Measurements from ENCODE around the gene IGFL4. TPM values are rescaled to one million over a fixed set of nuclear protein-coding genes. Genes with fewer than 3 reads are reported as not detected.

IGFL4 gene
- total and polyA plus RNA-seq, 10 of the 15 experiments (the other 5 are each of a cell fraction or from before 2014, with no cell fraction given): not detected

DNA sequence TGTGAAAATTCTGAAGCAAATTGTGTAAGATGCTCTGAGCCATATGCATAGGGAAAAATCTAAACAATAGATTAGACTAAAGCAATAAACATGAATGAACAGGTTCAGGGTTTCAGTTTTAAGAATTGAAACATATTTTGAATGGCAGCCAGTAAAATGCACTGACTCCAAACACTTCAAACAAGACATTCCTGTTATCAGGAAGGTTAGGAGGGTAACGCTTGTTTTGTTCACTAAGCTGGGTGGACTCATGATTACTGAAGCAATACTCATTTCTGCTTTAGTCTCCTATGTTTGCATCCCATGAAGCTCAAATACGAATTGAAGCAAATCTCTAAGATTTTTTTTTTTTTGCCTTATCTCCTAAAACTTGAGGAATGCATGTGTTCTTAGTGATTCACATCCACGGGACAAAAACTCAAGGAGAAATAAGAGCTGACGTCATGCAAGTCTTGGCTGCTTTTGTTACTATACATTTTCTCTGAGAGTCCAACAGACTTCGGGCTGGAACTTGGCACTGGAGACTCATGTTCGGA lies 29.1 kb upstream of the IGFL4 start:
- Histone ChIP-seq H3K79me2 (ENCODE audit: control insufficient read depth, insufficient read depth, low read length) (no peaks in the 10 kb centered on the region), H3K4me2 (ENCODE audit: control insufficient read depth, insufficient read depth) (no peak overlapping the region), H3K9me3 (replicated peaks; ENCODE audit: control insufficient read depth, insufficient read depth, low read length) (no peaks in the 10 kb centered on the region), H3K4me3 (no peak overlapping the region), H4K20me1 (ENCODE audit: control insufficient read depth, insufficient read depth) (no peaks in the 10 kb centered on the region), H2AFZ (ENCODE audit: control insufficient read depth, low read depth, low read length) (no peak overlapping the region), H3K27ac (ENCODE audit: control insufficient read depth, insufficient read depth) (no peak overlapping the region), H3K4me1 (ENCODE audit: control insufficient read depth, insufficient read depth, low read length) (no peaks in the 10 kb centered on the region), H3K27me3 (replicated peaks in 1 of 2; ENCODE audit: control insufficient read depth in 2 of 2, insufficient read depth in 2 of 2, low read length in 1 of 2) (peaks cover 2 to 12% of the 10 kb centered on the region in 2 experiments; a peak in 3 of 4 replicates), H3K9ac (ENCODE audit: control insufficient read depth, insufficient read depth, low read length) (no peak overlapping the region), H3K36me3 (ENCODE audit: control insufficient read depth in 2 of 2, insufficient read depth in 2 of 2, low read length in 1 of 2) (no peaks in the 10 kb centered on the region)
- no peak for ATAC-seq
- intact Hi-C loops (cut with micrococcal nuclease; ENCODE audit: unreplicated experiment): no loop called here
- TF ChIP-seq BCL11A (IDR thresholded peaks at IDR 0.05; ENCODE audit: low read depth, low read length): no peak
- ChIA-PET POLR2A (no interaction called here), CTCF (interaction anchor here (0.7 kb wide), 2 partner anchors 103 to 157 kb away, joined by 3 read pairs; no protein-coding TSS in a partner anchor), RAD21 (ENCODE audit: unreplicated experiment) (no interaction called here), SMC1A (ENCODE audit: uncharacterized antibody, unreplicated experiment) (interaction anchor here (0.7 to 0.8 kb wide), 2 partner anchors 41 to 1737 kb away, joined by 3 read pairs; no protein-coding TSS in a partner anchor)
- WGBS (ENCODE audit: insufficient coverage, insufficient replicate concordance, low lambda C conversion rate, missing lambda C conversion rate): 12% methylated on average over 6 of the region's 6 CpGs
- in situ Hi-C loops (cut with MboI): no loop called here
- FAIRE-seq: no peak
- no peak for DNase-seq (ENCODE audit: low read depth, low spot score)
- BruUV-seq (replicated peaks): no TSS peak

DNA sequence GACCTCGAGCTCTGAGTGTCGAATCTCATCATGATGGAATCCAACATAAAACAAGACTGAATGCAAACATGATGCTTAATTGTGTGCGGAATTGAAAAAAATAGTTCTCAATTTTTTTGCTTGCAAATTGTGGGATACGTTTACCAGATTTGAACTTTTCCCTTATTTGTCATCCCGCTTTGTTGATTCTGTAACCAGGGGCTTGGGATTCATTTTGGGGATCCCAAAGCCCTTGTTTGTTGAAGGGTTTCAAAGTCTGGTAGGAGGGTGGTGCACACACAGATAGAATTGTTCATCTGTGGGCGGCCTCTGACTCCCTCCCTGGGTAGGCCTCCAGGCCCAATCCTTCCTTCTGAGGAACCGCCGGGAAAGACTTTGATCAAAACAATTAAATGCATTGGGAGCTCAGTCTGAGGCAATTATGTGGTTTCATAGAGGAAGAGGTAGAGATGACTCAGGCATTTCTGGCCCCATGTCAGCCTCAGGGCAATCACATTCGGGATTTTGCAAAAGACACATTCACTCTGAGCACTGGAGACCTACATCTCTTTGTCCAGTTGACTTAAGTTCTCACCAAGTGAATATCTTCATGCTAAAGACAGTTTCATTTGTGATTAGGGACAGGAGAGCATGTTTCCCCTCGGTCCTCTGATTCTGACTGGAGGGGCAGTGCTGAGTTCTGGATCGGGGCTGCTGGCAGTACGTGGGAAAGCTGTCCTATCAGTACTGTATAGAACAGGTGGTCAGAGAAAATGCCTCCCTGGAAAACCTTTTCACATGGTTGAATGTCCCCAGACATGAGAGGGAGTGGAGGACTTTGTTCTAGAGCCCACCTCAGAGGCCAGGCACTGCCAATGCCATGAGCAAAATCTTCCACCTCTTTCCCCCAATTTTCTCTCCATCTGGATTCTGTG lies 27.8 kb upstream of the IGFL4 start:
- Histone ChIP-seq H3K9me3 (replicated peaks; ENCODE audit: control insufficient read depth, insufficient read depth, low read length) (no peaks in the 10 kb centered on the region), H3K27me3 (replicated peaks in 1 of 2; ENCODE audit: control insufficient read depth in 2 of 2, insufficient read depth in 2 of 2, low read length in 1 of 2) (peaks cover 2 to 12% of the 10 kb centered on the region in 2 experiments; a peak in 2 of 4 replicates), H3K79me2 (ENCODE audit: control insufficient read depth, insufficient read depth, low read length) (no peaks in the 10 kb centered on the region), H2AFZ (ENCODE audit: control insufficient read depth, low read depth, low read length) (no peak overlapping the region), H4K20me1 (ENCODE audit: control insufficient read depth, insufficient read depth) (no peaks in the 10 kb centered on the region), H3K36me3 (ENCODE audit: control insufficient read depth in 2 of 2, insufficient read depth in 2 of 2, low read length in 1 of 2) (no peaks in the 10 kb centered on the region), H3K4me3 (no peak overlapping the region), H3K4me2 (ENCODE audit: control insufficient read depth, insufficient read depth) (no peak overlapping the region), H3K27ac (ENCODE audit: control insufficient read depth, insufficient read depth) (no peak overlapping the region), H3K9ac (ENCODE audit: control insufficient read depth, insufficient read depth, low read length) (no peak overlapping the region), H3K4me1 (ENCODE audit: control insufficient read depth, insufficient read depth, low read length) (no peaks in the 10 kb centered on the region)
- TF ChIP-seq NR2F1 (conservative IDR thresholded peaks at IDR 0.05) (no peak), POLR2AphosphoS2 (IDR thresholded peaks at IDR 0.05; ENCODE audit: low read depth, low read length) (no peak), MEF2B (IDR thresholded peaks at IDR 0.05; ENCODE audit: partially characterized antibody, poor library complexity, severe bottlenecking) (no peak)
- 17% methylated on average over 12 of the region's 12 CpGs for WGBS (ENCODE audit: insufficient coverage, insufficient replicate concordance, low lambda C conversion rate, missing lambda C conversion rate)
- in situ Hi-C loops (cut with MboI): no loop called here
- POLR2A ChIA-PET: no interaction called here
- SMC1A ChIA-PET (ENCODE audit: uncharacterized antibody, unreplicated experiment): no interaction called here
- no peak for FAIRE-seq
- intact Hi-C loops (cut with micrococcal nuclease; ENCODE audit: unreplicated experiment): no loop called here
- no TSS peak for BruUV-seq (replicated peaks)
- CTCF ChIA-PET: no interaction called here
- no peak for DNase-seq (ENCODE audit: low read depth, low spot score)
- RAD21 ChIA-PET (ENCODE audit: unreplicated experiment): no interaction called here
- ATAC-seq: no peak

Measured in GM12878 (cell line).